HG02884 (cell line): Measurements from ENCODE around the gene SMIM3.

Source experiments
- ATAC-seq: cut with Tn5 transposase; IDR thresholded peaks from one replicate; pipeline ENCODE4 v1.9.1; 2021; ENCODE audit warnings: mild to moderate bottlenecking, moderate library complexity; ENCODE audit not compliant: unreplicated experiment

The SMIM3 gene

GRCh38 chr5:150765011-150765798 lies 13.4 kb upstream of the SMIM3 start:
- no peak for ATAC-seq

- ATAC-seq, result no peak
These were observed 12.8 kb upstream of the SMIM3 start for GRCh38 chr5:150765799-150766169.

- no peak for ATAC-seq
These were observed 12.3 kb upstream of the SMIM3 start for GRCh38 chr5:150766251-150766650.

- no peak for ATAC-seq
These were observed 7.3 kb upstream of the SMIM3 start for GRCh38 chr5:150771034-150771795.

- no peak for ATAC-seq
These were observed 4.4 kb upstream of the SMIM3 start for GRCh38 chr5:150774145-150774544.

- ATAC-seq, result no peak
These were observed 872 bp upstream of the SMIM3 start for GRCh38 chr5:150777685-150778084.

- ATAC-seq, result no peak
These were observed 455 bp upstream of the SMIM3 start for GRCh38 chr5:150778088-150778516.

- ATAC-seq, result no peak
These were observed 1.0 kb downstream of the SMIM3 start for GRCh38 chr5:150779397-150780186.

GRCh38 chr5:150780187-150780692 lies 1.7 kb downstream of the SMIM3 start:
- peak; percentile 44 for ATAC-seq

- no peak for ATAC-seq
These were observed 2.3 kb downstream of the SMIM3 start for GRCh38 chr5:150780816-150781221.

- no peak for ATAC-seq
These were observed 3.4 kb downstream of the SMIM3 start for GRCh38 chr5:150781706-150782614.

- ATAC-seq, result no peak
These were observed 4.3 kb downstream of the SMIM3 start for GRCh38 chr5:150782850-150783249.

GRCh38 chr5:150783422-150783928 lies 4.9 kb downstream of the SMIM3 start:
- peak; percentile 48 for ATAC-seq

- no peak for ATAC-seq
These were observed 7.4 kb downstream of the SMIM3 start for GRCh38 chr5:150785950-150786349.

- no peak for ATAC-seq
These were observed 8.3 kb downstream of the SMIM3 start for GRCh38 chr5:150786876-150787275.

- no peak for ATAC-seq
These were observed 9.1 kb downstream of the SMIM3 start for GRCh38 chr5:150787656-150788055.

- ATAC-seq, result no peak
These were observed 10.4 kb downstream of the SMIM3 start for GRCh38 chr5:150788977-150789376.

- no peak for ATAC-seq
These were observed 10.9 kb downstream of the SMIM3 start for GRCh38 chr5:150789450-150789849.

- peak; percentile 97 for ATAC-seq
These were observed 11.5 kb downstream of the SMIM3 start for GRCh38 chr5:150789943-150790611.
